PC-3 (cell line): Measurements from ENCODE around the gene AADAC. TPM values are rescaled to one million over a fixed set of nuclear protein-coding genes. Genes with fewer than 3 reads are reported as not detected.

Source experiments
- ATAC-seq: fragments of 200-7000 bp; cut with Tn5 transposase; 2 replicates; pipeline ENCODE4 v1.9.1; 2020; ENCODE audit warnings: mild to moderate bottlenecking, moderate library complexity
- BruUV-seq: library from RNA; stranded (reverse); fragments of 400-500 nt; replicated peaks from 2 replicates; lab custom pipeline; 2021; lab: Mats Ljungman, UMichigan
- CTCF ChIA-PET: fragments of 300-600 bp; sonication (Branson Sonifier 250); formaldehyde crosslinking; loops from one replicate; lab custom pipeline; 2022; ENCODE audit warnings: antibody characterized with exemption; lab: Charles Lee
- POLR2A ChIA-PET: fragments of 300-600 bp; sonication (Branson Sonifier 250); formaldehyde crosslinking; loops from one replicate; lab custom pipeline; 2022; ENCODE audit warnings: antibody characterized with exemption; ENCODE audit not compliant: unreplicated experiment; lab: Charles Lee
- DNase-seq: peaks from one replicate; pipeline ENCODE4 v3.0.0-alpha.2; 2015
- H2AFZ ChIP-seq: fragments of 300-600 bp; sonication (generic); 2 replicates; pipeline ENCODE4 v1.6.0; 2016; ENCODE audit warnings: antibody characterized with exemption, low read length
- H3F3A ChIP-seq: fragments of 300-600 bp; sonication (generic); one replicate; pipeline ENCODE4 v1.6.0; 2017; ENCODE audit warnings: antibody characterized with exemption, low read length, control low read depth, mild to moderate bottlenecking; ENCODE audit not compliant: unreplicated experiment
- H3K27ac ChIP-seq: fragments of 300-600 bp; sonication (generic); 2 replicates; pipeline ENCODE4 v1.5.1; 2016; ENCODE audit warnings: mild to moderate bottlenecking, low read length
- H3K27me3 ChIP-seq: fragments of 300-600 bp; sonication (generic); 2 replicates; pipeline ENCODE4 v1.6.1; 2016; ENCODE audit warnings: low read length, mixed read lengths
- H3K36me3 ChIP-seq: fragments of 300-600 bp; sonication (generic); 2 replicates; pipeline ENCODE4 v1.6.1; 2016; ENCODE audit warnings: low read depth, mixed run types, low read length, mixed read lengths
- H3K4me1 ChIP-seq: fragments of 300-600 bp; sonication (generic); 2 replicates; pipeline ENCODE4 v1.5.1; 2016; ENCODE audit warnings: low read length; ENCODE audit not compliant: insufficient read depth
- H3K4me2 ChIP-seq: fragments of 300-600 bp; sonication (generic); 2 replicates; pipeline ENCODE4 v1.6.0; 2016; ENCODE audit warnings: low read length
- H3K4me3 ChIP-seq: fragments of 300-600 bp; sonication (generic); 2 replicates; pipeline ENCODE4 v1.5.1; 2016; ENCODE audit warnings: mild to moderate bottlenecking, low read length, mixed read lengths
- H3K79me2 ChIP-seq: fragments of 300-600 bp; sonication (generic); 2 replicates; pipeline ENCODE4 v1.6.1; 2017; ENCODE audit warnings: low read length, mixed read lengths
- H3K9ac ChIP-seq: fragments of 300-600 bp; sonication (generic); 2 replicates; pipeline ENCODE4 v1.6.0; 2016; ENCODE audit warnings: mild to moderate bottlenecking, low read length
- H3K9me2 ChIP-seq: fragments of 300-600 bp; sonication (generic); replicated peaks from 2 replicates; pipeline ENCODE4 v1.6.1; 2016; ENCODE audit warnings: mixed run types, low read length, mixed read lengths
- H3K9me3 ChIP-seq: fragments of 300-600 bp; sonication (generic); 2 replicates; pipeline ENCODE4 v1.6.1; 2016; ENCODE audit warnings: low read length, mixed read lengths
- H4K20me1 ChIP-seq: fragments of 300-600 bp; sonication (generic); 2 replicates; pipeline ENCODE4 v1.6.1; 2016; ENCODE audit warnings: low read length, mixed read lengths
- EZH2 ChIP-seq: fragments of 300-600 bp; sonication (generic); IDR thresholded peaks from one replicate; pipeline ENCODE4 v1.6.1; 2017; ENCODE audit warnings: antibody characterized with exemption, mild to moderate bottlenecking, low read length; ENCODE audit not compliant: unreplicated experiment
- EZH2phosphoT487 ChIP-seq: fragments of 300-600 bp; sonication (generic); IDR thresholded peaks from 2 replicates; pipeline ENCODE4 v1.6.1; 2018; ENCODE audit warnings: mild to moderate bottlenecking, antibody characterized with exemption, low read length, borderline replicate concordance
- intact Hi-C: fragments of 100-400 bp; cut with micrococcal nuclease; formaldehyde crosslinking; loops from 2 replicates; pipeline ENCODE4 v1.9.0; 2023
- total RNA-seq: library from RNA; depleted of rRNA; stranded (reverse); fragments of >200 nt; gene quantifications from 2 replicates; pipeline ENCODE4 v1.2.3, GENCODE V29; 2014
- TF ChIP-seq, protein P1 (sequence below): fragments of 300-600 bp; sonication (generic); conservative IDR thresholded peaks from 2 replicates; pipeline ENCODE4 v1.5.1; 2017; ENCODE audit warnings: antibody characterized with exemption, low read depth, mild to moderate bottlenecking, low read length

The AADAC gene
- total RNA-seq, 1 experiment from 2014 or later = 0.18 TPM

DNA sequence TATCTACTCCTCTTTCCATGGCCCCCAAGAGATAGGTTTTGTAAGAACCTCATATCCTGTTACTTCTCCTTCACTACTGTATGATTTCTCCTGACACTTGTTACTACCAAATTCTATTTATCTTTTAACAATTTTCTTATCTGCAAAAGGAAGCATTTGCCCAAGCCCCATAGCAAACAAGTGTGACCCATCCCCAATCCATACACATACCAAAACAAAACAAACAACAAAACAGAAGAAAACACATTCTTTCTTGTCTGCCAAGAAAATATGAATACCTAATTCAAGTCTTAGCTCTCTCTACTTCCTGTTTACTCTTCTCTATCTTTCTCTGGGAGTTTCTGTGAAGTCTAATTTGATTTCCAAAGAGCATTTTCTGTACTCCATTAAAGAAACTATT is 39.0 kb upstream of the AADAC start:
- H3K9me2 ChIP-seq = no peaks in the 10 kb centered on the region
- H3K4me2 ChIP-seq = no peak overlapping the region
- no peaks in the 10 kb centered on the region for H3K79me2 ChIP-seq
- H3K4me1 ChIP-seq = peaks cover 13% of the 10 kb centered on the region
- no peaks in the 10 kb centered on the region for H3K9me3 ChIP-seq
- ChIA-PET CTCF (no interaction called here), POLR2A (no interaction called here)
- no peak overlapping the region for H3K4me3 ChIP-seq
- no peak for TF ChIP-seq EZH2phosphoT487
- no peak for TF ChIP-seq EZH2
- TF ChIP-seq, protein P1, sequence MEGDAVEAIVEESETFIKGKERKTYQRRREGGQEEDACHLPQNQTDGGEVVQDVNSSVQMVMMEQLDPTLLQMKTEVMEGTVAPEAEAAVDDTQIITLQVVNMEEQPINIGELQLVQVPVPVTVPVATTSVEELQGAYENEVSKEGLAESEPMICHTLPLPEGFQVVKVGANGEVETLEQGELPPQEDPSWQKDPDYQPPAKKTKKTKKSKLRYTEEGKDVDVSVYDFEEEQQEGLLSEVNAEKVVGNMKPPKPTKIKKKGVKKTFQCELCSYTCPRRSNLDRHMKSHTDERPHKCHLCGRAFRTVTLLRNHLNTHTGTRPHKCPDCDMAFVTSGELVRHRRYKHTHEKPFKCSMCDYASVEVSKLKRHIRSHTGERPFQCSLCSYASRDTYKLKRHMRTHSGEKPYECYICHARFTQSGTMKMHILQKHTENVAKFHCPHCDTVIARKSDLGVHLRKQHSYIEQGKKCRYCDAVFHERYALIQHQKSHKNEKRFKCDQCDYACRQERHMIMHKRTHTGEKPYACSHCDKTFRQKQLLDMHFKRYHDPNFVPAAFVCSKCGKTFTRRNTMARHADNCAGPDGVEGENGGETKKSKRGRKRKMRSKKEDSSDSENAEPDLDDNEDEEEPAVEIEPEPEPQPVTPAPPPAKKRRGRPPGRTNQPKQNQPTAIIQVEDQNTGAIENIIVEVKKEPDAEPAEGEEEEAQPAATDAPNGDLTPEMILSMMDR = no peak
- no TSS peak for BruUV-seq
- no peak for ATAC-seq
- H3K27me3 ChIP-seq = no peaks in the 10 kb centered on the region
- intact Hi-C loops = no loop called here
- no peak overlapping the region for H3K9ac ChIP-seq
- no peaks in the 10 kb centered on the region for H3F3A ChIP-seq
- no peaks in the 10 kb centered on the region for H3K36me3 ChIP-seq
- H2AFZ ChIP-seq = peak overlapping the region; percentile 13; the same call in 1 of the 2 replicates
- H3K27ac ChIP-seq = no peak overlapping the region
- no peaks in the 10 kb centered on the region for H4K20me1 ChIP-seq
- DNase-seq = no peak

DNA sequence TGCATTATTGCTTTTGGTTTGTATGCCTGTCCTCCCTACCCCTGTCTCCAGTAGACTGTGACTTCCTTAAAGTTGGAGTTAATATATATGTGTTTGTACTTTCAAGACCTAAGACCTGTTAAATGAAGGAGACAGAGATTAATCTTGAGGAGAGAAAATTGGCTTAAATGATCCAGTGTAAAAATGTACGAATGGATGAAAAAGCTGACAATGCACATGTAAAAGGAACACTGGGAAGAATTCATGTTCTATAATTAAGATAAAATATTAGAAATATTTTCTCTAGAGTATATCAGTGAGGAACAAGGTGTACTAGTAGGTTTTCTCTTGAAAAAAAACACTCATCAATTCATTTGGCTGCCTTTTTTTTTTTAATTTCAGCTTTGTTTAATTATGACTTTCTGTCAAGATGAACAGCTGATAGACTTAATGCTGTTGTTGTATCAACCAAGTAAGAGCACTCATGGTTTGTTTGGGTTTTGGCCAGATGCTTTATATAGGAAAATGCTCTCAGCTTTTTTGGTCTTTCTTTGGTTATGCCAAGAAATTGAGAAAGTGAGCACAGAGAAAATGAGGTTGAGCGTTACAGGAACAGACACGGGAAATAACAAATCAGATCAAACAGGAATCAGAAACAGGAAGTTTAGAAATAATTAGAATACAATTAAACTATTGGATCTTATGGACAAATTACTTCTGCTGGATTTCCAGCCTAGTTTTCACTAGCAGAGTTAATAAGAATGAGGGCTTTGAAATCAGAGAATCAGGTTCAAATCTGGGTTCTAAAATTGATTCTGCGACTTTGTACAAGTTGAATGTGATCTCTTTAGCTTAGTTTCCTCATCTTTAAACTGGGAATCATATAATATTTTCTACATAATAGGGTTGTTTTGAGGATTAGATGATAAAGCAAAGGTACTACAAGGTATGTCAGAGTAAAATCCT is 38.3 kb upstream of the AADAC start:
- Histone ChIP-seq H3K9me3 (no peaks in the 10 kb centered on the region), H4K20me1 (no peaks in the 10 kb centered on the region), H3K4me2 (no peak overlapping the region), H3K36me3 (no peaks in the 10 kb centered on the region), H3F3A (no peaks in the 10 kb centered on the region), H3K9me2 (no peaks in the 10 kb centered on the region), H3K4me3 (no peak overlapping the region), H2AFZ (peak overlapping the region; percentile 13; the same call in 1 of the 2 replicates), H3K79me2 (no peaks in the 10 kb centered on the region), H3K4me1 (peaks cover 7% of the 10 kb centered on the region), H3K27me3 (no peaks in the 10 kb centered on the region), H3K27ac (no peak overlapping the region), H3K9ac (no peak overlapping the region)
- ATAC-seq (no peak), DNase-seq (no peak)
- no TSS peak for BruUV-seq
- POLR2A ChIA-PET = no interaction called here
- intact Hi-C loops = no loop called here
- TF ChIP-seq, protein P1 = no peak
- TF ChIP-seq EZH2phosphoT487 (no peak), EZH2 (no peak)
- CTCF ChIA-PET = no interaction called here

DNA sequence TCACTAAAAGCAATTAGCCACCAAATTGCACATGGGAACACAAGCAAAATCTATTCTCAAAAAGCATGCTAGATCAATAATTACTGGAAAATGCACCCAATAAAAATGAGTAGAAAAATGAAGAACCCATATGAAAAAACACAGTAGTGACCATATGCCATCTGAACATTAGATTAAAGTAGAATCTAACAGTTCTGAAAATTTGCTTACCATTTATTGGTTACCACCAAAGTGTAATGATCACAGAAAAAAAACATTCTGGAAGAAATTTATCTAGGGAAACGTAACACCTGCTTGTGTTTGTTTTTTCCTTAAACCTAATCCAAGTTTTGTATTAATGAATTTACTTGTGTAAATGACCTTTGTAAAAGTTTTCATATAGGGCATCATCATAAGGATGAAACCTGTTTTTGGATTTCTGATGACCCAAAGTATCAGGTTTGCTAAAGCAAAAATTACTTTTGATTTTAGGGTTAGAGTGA is 37.6 kb upstream of the AADAC start:
- ChIA-PET CTCF (no interaction called here), POLR2A (no interaction called here)
- TF ChIP-seq EZH2 = no peak
- TF ChIP-seq, protein P1 = no peak
- no peak for TF ChIP-seq EZH2phosphoT487
- Histone ChIP-seq H3K4me3 (no peak overlapping the region), H3K9me3 (no peaks in the 10 kb centered on the region), H3K4me2 (no peak overlapping the region), H3K27me3 (no peaks in the 10 kb centered on the region), H3K4me1 (no peaks in the 10 kb centered on the region), H3K36me3 (no peaks in the 10 kb centered on the region), H3F3A (no peaks in the 10 kb centered on the region), H3K9ac (no peak overlapping the region), H3K27ac (no peak overlapping the region), H2AFZ (no peak overlapping the region), H3K9me2 (no peaks in the 10 kb centered on the region), H4K20me1 (no peaks in the 10 kb centered on the region), H3K79me2 (no peaks in the 10 kb centered on the region)
- DNase-seq = no peak
- BruUV-seq = no TSS peak
- no peak for ATAC-seq
- intact Hi-C loops = no loop called here
